HCT116 (cell line): Measurements from ENCODE around the gene ASB8. TPM values are rescaled to one million over a fixed set of nuclear protein-coding genes. Genes with fewer than 3 reads are reported as not detected.

Experiments used
- ATAC-seq: fragments of 200-7000 bp; cut with Tn5 transposase; 2 replicates; pipeline ENCODE4 v1.9.1; 2020; ENCODE audit warnings: mild to moderate bottlenecking, moderate library complexity
- BruUV-seq: library from RNA; stranded (reverse); fragments of 400-500 nt; replicated peaks from 2 replicates; lab custom pipeline; 2021; lab: Mats Ljungman, UMichigan
- CTCF ChIA-PET: fragments of 300-600 bp; sonication (Branson Sonifier 250); formaldehyde crosslinking; loops from one replicate; lab custom pipeline; 2021; ENCODE audit warnings: antibody characterized with exemption; lab: Charles Lee
- POLR2A ChIA-PET: fragments of 300-600, 350-600 bp; sonication (Branson Sonifier 250); formaldehyde crosslinking; loops from one replicate; lab custom pipeline; 2021; ENCODE audit warnings: antibody characterized with exemption; lab: Charles Lee
- RAD21 ChIA-PET, 2 experiments: fragments of 300-600 bp; sonication (Branson Sonifier 250); formaldehyde crosslinking; loops; one replicate each; lab custom pipeline; 2023; ENCODE audit warnings: low total read pairs in 2 of 2; ENCODE audit not compliant: uncharacterized antibody in 2 of 2, unreplicated experiment in 2 of 2, low non-redundant PET in 1 of 2; lab: Charles Lee
- DNase-seq: peaks from one replicate; pipeline ENCODE4 v3.0.0-alpha.2; 2010; ENCODE audit warnings: low read depth, low spot score
- H2AFZ ChIP-seq: fragments of 200-600 bp; shearing (Covaris generic), sonication (generic); 2 replicates; pipeline ENCODE4 v1.6.1; 2017; ENCODE audit warnings: low read depth, mixed run types, mixed read lengths, antibody characterized with exemption, low read length; ENCODE audit not compliant: poor library complexity, severe bottlenecking
- H3K27ac ChIP-seq: 2 replicates; pipeline ENCODE4 v1.5.1; 2012; ENCODE audit warnings: low read depth, low read length
- H3K27me3 ChIP-seq: fragments of 200-600 bp; sonication (generic); 2 replicates; pipeline ENCODE4 v1.6.1; 2016; ENCODE audit warnings: mixed run types, low read length, mixed read lengths; ENCODE audit not compliant: insufficient read depth
- H3K36me3 ChIP-seq, 2 experiments: fragments of 200-500 bp in 1 of 2; fragments of 200-600 bp in 1 of 2; sonication (Bioruptor generic) in 1 of 2; sonication (generic) in 1 of 2; 2 replicates each; pipeline versions ENCODE4 v1.5.1 to v1.6.1; 2014 to 2016; ENCODE audit warnings: low read length in 2 of 2, inconsistent platforms in 1 of 2, mixed read lengths in 1 of 2, mixed run types in 1 of 2; ENCODE audit not compliant: insufficient read depth in 2 of 2, control insufficient read depth in 1 of 2
- H3K4me1 ChIP-seq, 2 experiments: fragments of 200-600 bp in 1 of 2; sonication (generic) in 1 of 2; 2 replicates each; pipeline versions ENCODE4 v1.5.1 to v1.6.1; 2012 to 2017; ENCODE audit warnings: low read length in 2 of 2, inconsistent platforms in 1 of 2, mild to moderate bottlenecking in 1 of 2, mixed read lengths in 1 of 2, mixed run types in 1 of 2, moderate library complexity in 1 of 2; ENCODE audit not compliant: insufficient read depth in 2 of 2, control insufficient read depth in 1 of 2
- H3K4me2 ChIP-seq: fragments of 200-600 bp; sonication (generic); 2 replicates; pipeline ENCODE4 v1.6.1; 2017; ENCODE audit warnings: mixed run types, low read length, mixed read lengths
- H3K4me3 ChIP-seq, 2 experiments: fragments of 200-600 bp in 1 of 2; sonication (generic) in 1 of 2; replicated peaks in 1 of 2; 2 replicates each; pipeline ENCODE4 v1.5.1; 2011 to 2016; ENCODE audit warnings: low read length in 2 of 2, control low read depth in 1 of 2, low read depth in 1 of 2, mild to moderate bottlenecking in 1 of 2, mixed read lengths in 1 of 2, mixed run types in 1 of 2
- H3K79me2 ChIP-seq: fragments of 200-600 bp; sonication (generic); 2 replicates; pipeline ENCODE4 v1.6.1; 2017; ENCODE audit warnings: mild to moderate bottlenecking, mixed run types, low read length, moderate library complexity, mixed read lengths; ENCODE audit not compliant: insufficient read depth
- H3K9ac ChIP-seq: fragments of 200-600 bp; sonication (generic); 2 replicates; pipeline ENCODE4 v1.6.1; 2016; ENCODE audit warnings: low read length, mixed read lengths
- H3K9me2 ChIP-seq: fragments of 200-600 bp; sonication (generic), shearing (Covaris generic); 2 replicates; pipeline ENCODE4 v1.6.1; 2017; ENCODE audit warnings: mixed run types, mild to moderate bottlenecking, moderate library complexity; ENCODE audit not compliant: insufficient read depth
- H3K9me3 ChIP-seq, 2 experiments: fragments of 200-500 bp in 1 of 2; fragments of 200-600 bp in 1 of 2; sonication (Bioruptor generic) in 1 of 2; sonication (generic) in 1 of 2; 2 replicates each; pipeline ENCODE4 v1.6.1; 2014 to 2017; ENCODE audit warnings: low read length in 2 of 2, mixed read lengths in 2 of 2, inconsistent platforms in 1 of 2, low read depth in 1 of 2, mild to moderate bottlenecking in 1 of 2, mixed run types in 1 of 2, moderate library complexity in 1 of 2; ENCODE audit not compliant: control insufficient read depth in 1 of 2, insufficient read depth in 1 of 2
- H4K20me1 ChIP-seq: fragments of 200-600 bp; sonication (generic), shearing (Covaris generic); 2 replicates; pipeline ENCODE4 v1.6.1; 2017; ENCODE audit warnings: mixed run types, mild to moderate bottlenecking, moderate library complexity; ENCODE audit not compliant: insufficient read depth
- ATF3 ChIP-seq: IDR thresholded peaks from 2 replicates; pipeline ENCODE4 v1.6.1; 2012
- CBX3 ChIP-seq: IDR thresholded peaks from 2 replicates; pipeline ENCODE4 v1.6.1; 2012; ENCODE audit warnings: low read depth
- CEBPB ChIP-seq: IDR thresholded peaks from 2 replicates; pipeline ENCODE4 v1.6.1; 2012; ENCODE audit warnings: low read depth
- EGR1 ChIP-seq: IDR thresholded peaks from 2 replicates; pipeline ENCODE4 v1.6.1; 2012; ENCODE audit warnings: low read depth
- ELF1 ChIP-seq: IDR thresholded peaks from 2 replicates; pipeline ENCODE4 v1.6.1; 2012; ENCODE audit warnings: low read depth, borderline replicate concordance
- EZH2 ChIP-seq: fragments of 200-600 bp; sonication (generic); IDR thresholded peaks from 2 replicates; pipeline ENCODE4 v1.6.1; 2017; ENCODE audit warnings: antibody characterized with exemption, mixed run types
- EZH2phosphoT487 ChIP-seq: fragments of 200-600 bp; IDR thresholded peaks from 2 replicates; pipeline ENCODE4 v1.6.1; 2018; ENCODE audit warnings: antibody characterized with exemption, borderline replicate concordance
- FOSL1 ChIP-seq: IDR thresholded peaks from 2 replicates; pipeline ENCODE4 v1.6.1; 2012; ENCODE audit warnings: low read depth
- JUND ChIP-seq: IDR thresholded peaks from 2 replicates; pipeline ENCODE4 v1.6.1; 2012
- MAX ChIP-seq: IDR thresholded peaks from 2 replicates; pipeline ENCODE4 v1.6.1; 2012
- RAD21 ChIP-seq: IDR thresholded peaks from 2 replicates; pipeline ENCODE4 v1.6.1; 2012; ENCODE audit warnings: low read depth, mild to moderate bottlenecking
- REST ChIP-seq: IDR thresholded peaks from 2 replicates; pipeline ENCODE4 v1.6.1; 2012; ENCODE audit warnings: low read depth
- SIN3A ChIP-seq: IDR thresholded peaks from 2 replicates; pipeline ENCODE4 v1.6.1; 2012; ENCODE audit warnings: low read depth
- SP1 ChIP-seq: IDR thresholded peaks from 2 replicates; pipeline ENCODE4 v1.6.1; 2012; ENCODE audit warnings: low read depth
- TCF7L2 ChIP-seq: IDR thresholded peaks from 2 replicates; pipeline ENCODE4 v1.7.0; 2011; ENCODE audit warnings: borderline replicate concordance, inconsistent platforms; ENCODE audit not compliant: insufficient read depth, insufficient read length; ENCODE audit errors: extremely low read depth
- ZBTB33 ChIP-seq: IDR thresholded peaks from 2 replicates; pipeline ENCODE4 v1.6.1; 2011; ENCODE audit warnings: mild to moderate bottlenecking, low read length, moderate library complexity; ENCODE audit not compliant: insufficient replicate concordance; ENCODE audit errors: extremely low read depth
- ZFX ChIP-seq: fragments of 450-650 bp; IDR thresholded peaks from 2 replicates; pipeline ENCODE4 v1.6.1; 2017
- intact Hi-C: fragments of 100-400 bp; cut with micrococcal nuclease; formaldehyde crosslinking; loops from 2 replicates; pipeline ENCODE4 v1.10.0; 2022
- total RNA-seq: library from RNA; stranded (reverse); gene quantifications from one replicate; pipeline ENCODE4 v1.2.1, GENCODE V29; 2021; ENCODE audit not compliant: unreplicated experiment

Gene ASB8
- total RNA-seq, 1 experiment from 2014 or later: 14.0 TPM

- RAD21 ChIA-PET: no interaction called here
- no peak for TF ChIP-seq SP1
- no peak for TF ChIP-seq CEBPB
- CTCF ChIA-PET: no interaction called here
- Histone ChIP-seq H3K9ac (no peak overlapping the region), H3K9me3 (no peaks in the 10 kb centered on the region), H4K20me1 (no peaks in the 10 kb centered on the region), H2AFZ (no peak overlapping the region), H3K79me2 (peaks cover 10% of the 10 kb centered on the region; the same call in 1 of the 2 replicates), H3K36me3 (peaks cover 60 to 81% of the 10 kb centered on the region in 2 experiments), H3K27ac (no peak overlapping the region), H3K4me2 (no peak overlapping the region), H3K4me3 (no peak overlapping the region), H3K4me1 (no peaks in the 10 kb centered on the region), H3K27me3 (no peaks in the 10 kb centered on the region), H3K9me2 (no peaks in the 10 kb centered on the region)
- ATAC-seq: no peak
- intact Hi-C loops: no loop called here
- no TSS peak for BruUV-seq
- DNase-seq: no peak
- POLR2A ChIA-PET: no interaction called here
Measured at GRCh38 chr12:48131517-48131916, 25.8 kb downstream of the ASB8 start.

GRCh38 chr12:48129376-48129775 lies 27.9 kb downstream of the ASB8 start:
- Histone ChIP-seq H3K36me3 (peaks cover 60 to 77% of the 10 kb centered on the region in 2 experiments), H3K4me2 (no peak overlapping the region), H3K9ac (no peak overlapping the region), H3K4me1 (no peaks in the 10 kb centered on the region), H4K20me1 (no peaks in the 10 kb centered on the region), H3K4me3 (no peak overlapping the region), H3K9me3 (no peaks in the 10 kb centered on the region), H3K9me2 (no peaks in the 10 kb centered on the region), H3K27me3 (no peaks in the 10 kb centered on the region), H3K79me2 (peaks cover 17% of the 10 kb centered on the region; the same call in 1 of the 2 replicates), H3K27ac (no peak overlapping the region), H2AFZ (no peak overlapping the region)
- POLR2A ChIA-PET: no interaction called here
- CTCF ChIA-PET: no interaction called here
- RAD21 ChIA-PET: no interaction called here
- BruUV-seq: no TSS peak
- DNase-seq (no peak), ATAC-seq (no peak)
- intact Hi-C loops: no loop called here
- TF ChIP-seq REST (no peak), TCF7L2 (no peak), ZBTB33 (no peak), CEBPB (no peak), ELF1 (no peak), ZFX (no peak), RAD21 (no peak), SIN3A (no peak), EZH2 (no peak), EZH2phosphoT487 (no peak), CBX3 (no peak), SP1 (no peak), MAX (no peak), FOSL1 (no peak), ATF3 (no peak), EGR1 (no peak), JUND (no peak)
